HepG2 (cell line): ENCODE data around the gene TARDBP. TPM values are rescaled to one million over a fixed set of nuclear protein-coding genes. Genes with fewer than 3 reads are reported as not detected.

Experiments
- ARID4A ChIP-seq: sonication (generic); formaldehyde crosslinking; IDR thresholded peaks from 2 replicates; pipeline ENCODE4 v1.5.0; 2020; ENCODE audit warnings: mild to moderate bottlenecking, missing genetic modification reagents, borderline replicate concordance
- FOSL2 ChIP-seq: sonication (generic); formaldehyde crosslinking; IDR thresholded peaks from 2 replicates; pipeline ENCODE4 v1.4.0; 2020; ENCODE audit warnings: missing genetic modification reagents
- HMGXB3 ChIP-seq: sonication (generic); formaldehyde crosslinking; IDR thresholded peaks from 2 replicates; pipeline ENCODE4 v1.4.0; 2020; ENCODE audit warnings: missing genetic modification reagents, borderline replicate concordance
- HNF4A ChIP-seq: sonication (generic); formaldehyde crosslinking; IDR thresholded peaks from 2 replicates; pipeline ENCODE4 v1.4.0; 2020; ENCODE audit warnings: missing genetic modification reagents
- KDM5B ChIP-seq: sonication (generic); formaldehyde crosslinking; IDR thresholded peaks from 2 replicates; pipeline ENCODE4 v1.4.0; 2020; ENCODE audit warnings: missing genetic modification reagents, mild to moderate bottlenecking, borderline replicate concordance
- MAX ChIP-seq: IDR thresholded peaks from 2 replicates; pipeline ENCODE4 v1.6.1; 2012; ENCODE audit warnings: inconsistent platforms
- NCOR1 ChIP-seq: fragments of 200-600 bp; sonication (generic); IDR thresholded peaks from 2 replicates; pipeline ENCODE4 v1.7.0; 2017; ENCODE audit warnings: antibody characterized with exemption, low read length, borderline replicate concordance
- NR2C2 ChIP-seq: sonication (generic); formaldehyde crosslinking; IDR thresholded peaks from 2 replicates; pipeline ENCODE4 v1.4.0; 2020; ENCODE audit warnings: missing genetic modification reagents, mild to moderate bottlenecking, moderate library complexity, borderline replicate concordance
- ONECUT2 ChIP-seq: sonication (generic); formaldehyde crosslinking; IDR thresholded peaks from 2 replicates; pipeline ENCODE4 v1.4.0; 2020; ENCODE audit warnings: missing genetic modification reagents
- ZBTB49 ChIP-seq: sonication (generic); formaldehyde crosslinking; IDR thresholded peaks from 2 replicates; pipeline ENCODE4 v1.4.0; 2020; ENCODE audit warnings: missing genetic modification reagents, borderline replicate concordance
- ZNF501 ChIP-seq: sonication (generic); formaldehyde crosslinking; IDR thresholded peaks from 2 replicates; pipeline ENCODE4 v1.5.1; 2020; ENCODE audit warnings: mild to moderate bottlenecking, moderate library complexity, missing genetic modification reagents
- ZNF605 ChIP-seq: sonication (generic); formaldehyde crosslinking; IDR thresholded peaks from 2 replicates; pipeline ENCODE4 v1.8.0; 2022; ENCODE audit warnings: mild to moderate bottlenecking, missing genetic modification reagents
- polyA plus RNA-seq, 8 experiments: library from polyadenylated mRNA; depleted of rRNA in 3 of 8; stranded (reverse) in 7 of 8; unstranded in 1 of 8; fragments of >200 nt; fragmentation: Illumina TruSeq in 4 of 8; extraction: Trizol in 4 of 8; gene quantifications; 2 replicates each; pipeline versions ENCODE4 v1.2.1 to v1.2.3, GENCODE V29; 2011 to 2016; ENCODE audit warnings: low read depth in 4 of 8, missing spikeins in 1 of 8, mixed read lengths in 1 of 8; ENCODE audit not compliant: insufficient read depth in 1 of 8
- total RNA-seq, 5 experiments: library from RNA; depleted of rRNA; stranded (reverse); fragments of >200 nt; fragmentation: Illumina TruSeq; extraction: Trizol; gene quantifications; 2 replicates each; pipeline ENCODE4 v1.2.3, GENCODE V29; 2016; ENCODE audit warnings: low read depth in 1 of 5
- TF ChIP-seq, protein P1 (sequence below): sonication (generic); formaldehyde crosslinking; IDR thresholded peaks from 2 replicates; pipeline ENCODE4 v1.5.1; 2020; ENCODE audit warnings: missing genetic modification reagents, mild to moderate bottlenecking, borderline replicate concordance
- TF ChIP-seq, protein P2 (sequence below): IDR thresholded peaks from 2 replicates; pipeline ENCODE4 v1.6.1; 2016; ENCODE audit warnings: missing compliant biosample characterization, missing genetic modification reagents, borderline replicate concordance

Gene TARDBP
- total and polyA plus RNA-seq, 2 of the 13 experiments (the other 11 are each of a cell fraction or from before 2014, with no cell fraction given) = 62.4 to 93.0 TPM

GRCh38 chr1:10979483-10979920 lies 33.0 kb upstream of the TARDBP start (continued):
- TF ChIP-seq, protein P1, sequence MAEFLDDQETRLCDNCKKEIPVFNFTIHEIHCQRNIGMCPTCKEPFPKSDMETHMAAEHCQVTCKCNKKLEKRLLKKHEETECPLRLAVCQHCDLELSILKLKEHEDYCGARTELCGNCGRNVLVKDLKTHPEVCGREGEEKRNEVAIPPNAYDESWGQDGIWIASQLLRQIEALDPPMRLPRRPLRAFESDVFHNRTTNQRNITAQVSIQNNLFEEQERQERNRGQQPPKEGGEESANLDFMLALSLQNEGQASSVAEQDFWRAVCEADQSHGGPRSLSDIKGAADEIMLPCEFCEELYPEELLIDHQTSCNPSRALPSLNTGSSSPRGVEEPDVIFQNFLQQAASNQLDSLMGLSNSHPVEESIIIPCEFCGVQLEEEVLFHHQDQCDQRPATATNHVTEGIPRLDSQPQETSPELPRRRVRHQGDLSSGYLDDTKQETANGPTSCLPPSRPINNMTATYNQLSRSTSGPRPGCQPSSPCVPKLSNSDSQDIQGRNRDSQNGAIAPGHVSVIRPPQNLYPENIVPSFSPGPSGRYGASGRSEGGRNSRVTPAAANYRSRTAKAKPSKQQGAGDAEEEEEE (CRISPR knock-in tag) = no peak
- TF ChIP-seq ZNF605 (CRISPR knock-in tag) = 0 out of 2 replicates have a peak, but pooled peaks have one; percentile 22
- 0 out of 2 replicates have a peak, but pooled peaks have one; percentile 8 for TF ChIP-seq ONECUT2 (CRISPR knock-in tag)
- peak; percentile 11; the same call in 1 of the 2 replicates for TF ChIP-seq NCOR1
- peak; percentile 22; the same call in 1 of the 2 replicates for TF ChIP-seq ARID4A (CRISPR knock-in tag)
- TF ChIP-seq ZNF501 (CRISPR knock-in tag) = peak; percentile 42; the same call in 1 of the 2 replicates
- peak; percentile 31; the same call in 1 of the 2 replicates for TF ChIP-seq HNF4A
- no peak for TF ChIP-seq KDM5B (CRISPR knock-in tag)
- TF ChIP-seq FOSL2 (CRISPR knock-in tag) = 0 out of 2 replicates have a peak, but pooled peaks have one; percentile 23
- no peak for TF ChIP-seq ZBTB49 (CRISPR knock-in tag)
- 0 out of 2 replicates have a peak, but pooled peaks have one; percentile 15 for TF ChIP-seq NR2C2 (CRISPR knock-in tag)
- TF ChIP-seq HMGXB3 (CRISPR knock-in tag) = 0 out of 2 replicates have a peak, but pooled peaks have one; percentile 58
- TF ChIP-seq MAX = peak; percentile 81
- TF ChIP-seq, protein P2, sequence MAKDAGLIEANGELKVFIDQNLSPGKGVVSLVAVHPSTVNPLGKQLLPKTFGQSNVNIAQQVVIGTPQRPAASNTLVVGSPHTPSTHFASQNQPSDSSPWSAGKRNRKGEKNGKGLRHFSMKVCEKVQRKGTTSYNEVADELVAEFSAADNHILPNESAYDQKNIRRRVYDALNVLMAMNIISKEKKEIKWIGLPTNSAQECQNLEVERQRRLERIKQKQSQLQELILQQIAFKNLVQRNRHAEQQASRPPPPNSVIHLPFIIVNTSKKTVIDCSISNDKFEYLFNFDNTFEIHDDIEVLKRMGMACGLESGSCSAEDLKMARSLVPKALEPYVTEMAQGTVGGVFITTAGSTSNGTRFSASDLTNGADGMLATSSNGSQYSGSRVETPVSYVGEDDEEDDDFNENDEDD (CRISPR knock-in tag) = peak; percentile 50; the same call in 1 of the 2 replicates
